Ishikawa (cell line): ENCODE results near the gene PRMT7.

Experiments
- CEBPB ChIP-seq: IDR thresholded peaks from 2 replicates; pipeline ENCODE4 v1.6.1; 2012
- CREB1 ChIP-seq: IDR thresholded peaks from 2 replicates; pipeline ENCODE4 v1.6.1; 2012; ENCODE audit warnings: low read depth
- EGR1 ChIP-seq: IDR thresholded peaks from 2 replicates; pipeline ENCODE4 v1.6.1; 2012
- EP300 ChIP-seq: IDR thresholded peaks from 2 replicates; pipeline ENCODE4 v1.6.1; 2012; ENCODE audit warnings: borderline replicate concordance
- FOXM1 ChIP-seq: IDR thresholded peaks from 2 replicates; pipeline ENCODE4 v1.6.1; 2012; ENCODE audit warnings: low read depth, borderline replicate concordance
- MAX ChIP-seq: IDR thresholded peaks from 2 replicates; pipeline ENCODE4 v1.6.1; 2012
- NFIC ChIP-seq: IDR thresholded peaks from 2 replicates; pipeline ENCODE4 v1.6.1; 2012
- RAD21 ChIP-seq: IDR thresholded peaks from 2 replicates; pipeline ENCODE4 v1.6.1; 2012; ENCODE audit warnings: low read depth
- TAF1 ChIP-seq: IDR thresholded peaks from 2 replicates; pipeline ENCODE4 v1.6.1; 2012; ENCODE audit warnings: low read depth, mild to moderate bottlenecking
- TCF12 ChIP-seq: IDR thresholded peaks from 2 replicates; pipeline ENCODE4 v1.6.1; 2012; ENCODE audit warnings: low read depth
- USF1 ChIP-seq: IDR thresholded peaks from 2 replicates; pipeline ENCODE4 v1.6.1; 2012
- YY1 ChIP-seq: IDR thresholded peaks from 2 replicates; pipeline ENCODE4 v1.6.1; 2012; ENCODE audit warnings: low read depth
- ZBTB7A ChIP-seq: IDR thresholded peaks from 2 replicates; pipeline ENCODE4 v1.6.1; 2012; ENCODE audit warnings: low read depth
- TF ChIP-seq, protein P1 (sequence below): IDR thresholded peaks from 2 replicates; pipeline ENCODE4 v1.6.1; 2012; ENCODE audit warnings: low read depth, mild to moderate bottlenecking

DNA sequence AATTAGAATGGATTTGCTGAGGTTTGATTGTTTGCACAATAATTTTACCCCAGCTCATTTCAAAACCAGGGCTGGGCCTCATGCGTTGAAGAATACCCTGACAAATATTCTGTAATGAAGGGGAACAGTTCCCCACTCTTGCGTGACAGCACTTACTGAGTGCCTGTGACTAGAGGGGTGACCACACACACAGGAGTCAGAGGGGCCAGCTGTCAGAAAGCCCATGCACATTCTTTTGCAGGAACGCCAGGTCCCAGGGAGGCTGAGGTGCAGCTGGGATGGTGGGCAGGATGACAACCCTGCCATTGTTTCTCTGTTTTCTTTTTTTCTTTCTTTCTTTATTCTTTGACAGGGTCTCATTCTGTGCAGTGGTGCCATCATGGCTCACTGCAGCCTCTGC lies 92.9 kb downstream of the PRMT7 start:
- TF ChIP-seq MAX, result no peak
- TF ChIP-seq EGR1, result no peak
- TF ChIP-seq ZBTB7A, result no peak
- no peak for TF ChIP-seq NFIC
- TF ChIP-seq CREB1, result no peak
- TF ChIP-seq FOXM1, result no peak
- TF ChIP-seq RAD21, result no peak
- TF ChIP-seq TCF12, result no peak
- no peak for TF ChIP-seq EP300
- TF ChIP-seq, protein P1, sequence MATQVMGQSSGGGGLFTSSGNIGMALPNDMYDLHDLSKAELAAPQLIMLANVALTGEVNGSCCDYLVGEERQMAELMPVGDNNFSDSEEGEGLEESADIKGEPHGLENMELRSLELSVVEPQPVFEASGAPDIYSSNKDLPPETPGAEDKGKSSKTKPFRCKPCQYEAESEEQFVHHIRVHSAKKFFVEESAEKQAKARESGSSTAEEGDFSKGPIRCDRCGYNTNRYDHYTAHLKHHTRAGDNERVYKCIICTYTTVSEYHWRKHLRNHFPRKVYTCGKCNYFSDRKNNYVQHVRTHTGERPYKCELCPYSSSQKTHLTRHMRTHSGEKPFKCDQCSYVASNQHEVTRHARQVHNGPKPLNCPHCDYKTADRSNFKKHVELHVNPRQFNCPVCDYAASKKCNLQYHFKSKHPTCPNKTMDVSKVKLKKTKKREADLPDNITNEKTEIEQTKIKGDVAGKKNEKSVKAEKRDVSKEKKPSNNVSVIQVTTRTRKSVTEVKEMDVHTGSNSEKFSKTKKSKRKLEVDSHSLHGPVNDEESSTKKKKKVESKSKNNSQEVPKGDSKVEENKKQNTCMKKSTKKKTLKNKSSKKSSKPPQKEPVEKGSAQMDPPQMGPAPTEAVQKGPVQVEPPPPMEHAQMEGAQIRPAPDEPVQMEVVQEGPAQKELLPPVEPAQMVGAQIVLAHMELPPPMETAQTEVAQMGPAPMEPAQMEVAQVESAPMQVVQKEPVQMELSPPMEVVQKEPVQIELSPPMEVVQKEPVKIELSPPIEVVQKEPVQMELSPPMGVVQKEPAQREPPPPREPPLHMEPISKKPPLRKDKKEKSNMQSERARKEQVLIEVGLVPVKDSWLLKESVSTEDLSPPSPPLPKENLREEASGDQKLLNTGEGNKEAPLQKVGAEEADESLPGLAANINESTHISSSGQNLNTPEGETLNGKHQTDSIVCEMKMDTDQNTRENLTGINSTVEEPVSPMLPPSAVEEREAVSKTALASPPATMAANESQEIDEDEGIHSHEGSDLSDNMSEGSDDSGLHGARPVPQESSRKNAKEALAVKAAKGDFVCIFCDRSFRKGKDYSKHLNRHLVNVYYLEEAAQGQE, result no peak
- TF ChIP-seq YY1, result no peak
- TF ChIP-seq CEBPB, result no peak
- TF ChIP-seq TAF1, result no peak
- TF ChIP-seq USF1, result no peak
